GM21423 (cell line): ENCODE measurements around the gene INSR.
A peak's percentile ranks its signal among the peaks of the same experiment; 100 is the strongest.
"Not testable (repeated sequence)": the region's sequence is repeated elsewhere in the genome, so short reads cannot be mapped to it uniquely, and the experiment has no call there.

Source experiments
- ATAC-seq: cut with Tn5 transposase; IDR thresholded peaks from one replicate; pipeline ENCODE4 v1.9.1; 2021; ENCODE audit warnings: mild to moderate bottlenecking, moderate library complexity; ENCODE audit not compliant: unreplicated experiment

INSR gene

GRCh38 chr19:7106711-7107657, 187.2 kb downstream of the INSR start:
- ATAC-seq = no peak

- ATAC-seq = no peak
Measured at GRCh38 chr19:7104747-7105447, 189.3 kb downstream of the INSR start.

GRCh38 chr19:7101498-7102253, 192.5 kb downstream of the INSR start:
- no peak for ATAC-seq

GRCh38 chr19:7099597-7099921, 194.7 kb downstream of the INSR start:
- ATAC-seq = no peak

GRCh38 chr19:7098701-7099596, 195.3 kb downstream of the INSR start:
- ATAC-seq = peak; percentile 77

- ATAC-seq = no peak
Measured at GRCh38 chr19:7098096-7098495, 196.1 kb downstream of the INSR start.

GRCh38 chr19:7088999-7089398, 205.2 kb downstream of the INSR start:
- no peak for ATAC-seq

GRCh38 chr19:7083076-7083956, 210.9 kb downstream of the INSR start:
- ATAC-seq = no peak

- ATAC-seq = no peak
Measured at GRCh38 chr19:7078008-7078407, 216.2 kb downstream of the INSR start.

GRCh38 chr19:7076151-7076550, 218.1 kb downstream of the INSR start:
- ATAC-seq = no peak

GRCh38 chr19:7074705-7075282, 219.4 kb downstream of the INSR start:
- ATAC-seq = no peak

GRCh38 chr19:7072541-7072940, 221.7 kb downstream of the INSR start:
- no peak for ATAC-seq

GRCh38 chr19:7069904-7070226, 224.3 kb downstream of the INSR start:
- ATAC-seq = peak; percentile 14

- peak; percentile 92 for ATAC-seq
Measured at GRCh38 chr19:7069042-7069903, 224.9 kb downstream of the INSR start, which contains the start of gene ZNF557. TSS of gene ZNF557 (plus strand) at chr19:7069703. CDS start at chr19:7075075, 5,372 bp downstream.

GRCh38 chr19:7068599-7068998, 225.6 kb downstream of the INSR start:
- no peak for ATAC-seq

GRCh38 chr19:7067716-7068115, 226.5 kb downstream of the INSR start:
- no peak for ATAC-seq

GRCh38 chr19:7067122-7067521, 227.1 kb downstream of the INSR start:
- not testable (repeated sequence) for ATAC-seq

- ATAC-seq = no peak
Measured at GRCh38 chr19:7063764-7064418, 230.3 kb downstream of the INSR start.
